Esophagus muscularis mucosa (tissue), 4 donors: ENCODE data around the gene FAM221A. TPM values are rescaled to one million over a fixed set of nuclear protein-coding genes. Genes with fewer than 3 reads are reported as not detected.

ENCODE experiments used
- DNase-seq: peaks from one replicate; pipeline ENCODE4 v3.0.0-alpha.2; 2017; ENCODE audit errors: extremely low spot score
- H3K27ac ChIP-seq, 4 donors: fragments of 200-600 bp; sonication (generic); replicated peaks in 1 of 4; 1 replicate in 3 of 4; 2 replicates in 1 of 4; pipeline ENCODE4 v1.5.1; 2016 to 2019; ENCODE audit warnings: mild to moderate bottlenecking in 1 of 4
- H3K27me3 ChIP-seq, 4 donors: fragments of 200-600 bp; sonication (generic); one replicate each; pipeline versions ENCODE4 v1.5.1 to v1.6.0; 2016 to 2019
- H3K36me3 ChIP-seq, 4 donors: fragments of 200-600 bp; sonication (generic); one replicate each; pipeline ENCODE4 v1.5.1; 2016 to 2019
- H3K4me1 ChIP-seq, 4 donors: fragments of 200-600 bp; sonication (generic); one replicate each; pipeline ENCODE4 v1.5.1; 2016 to 2019
- H3K4me3 ChIP-seq, 4 donors: fragments of 200-600 bp; sonication (generic); 1 replicate in 2 of 4; 2 replicates in 2 of 4; pipeline ENCODE4 v1.5.1; 2016 to 2019; ENCODE audit warnings: mild to moderate bottlenecking in 4 of 4, moderate library complexity in 1 of 4
- H3K9me3 ChIP-seq, 4 donors: fragments of 200-600 bp; sonication (generic); 1 replicate in 3 of 4; 2 replicates in 1 of 4; pipeline ENCODE4 v1.5.1; 2016 to 2019
- CTCF ChIP-seq, 3 experiments: fragments of 200-600 bp in 2 of 3; fragments of 450-650 bp in 1 of 3; sonication (generic) in 2 of 3; IDR thresholded peaks; one replicate each; pipeline ENCODE4 v1.5.1; 2017 to 2019; ENCODE audit warnings: antibody characterized with exemption in 3 of 3, mild to moderate bottlenecking in 2 of 3, moderate library complexity in 1 of 3
- EP300 ChIP-seq: sonication (generic); formaldehyde crosslinking; IDR thresholded peaks from one replicate; pipeline ENCODE4 v1.6.1; 2017; ENCODE audit warnings: antibody characterized with exemption
- POLR2A ChIP-seq: fragments of 450-650 bp; IDR thresholded peaks from one replicate; pipeline ENCODE4 v1.6.1; 2017; ENCODE audit warnings: antibody characterized with exemption, moderate library complexity, mild to moderate bottlenecking, low read depth
- POLR2AphosphoS5 ChIP-seq, 2 donors: sonication (generic); formaldehyde crosslinking; IDR thresholded peaks; one replicate each; pipeline ENCODE4 v1.6.1; 2017; ENCODE audit warnings: antibody characterized with exemption in 2 of 2
- WGBS: methylation state at CpG from one replicate; pipeline ENCODE4 v1.1.5; 2018; 5-methylcytosine and 5-hydroxymethylcytosine counted together
- intact Hi-C: fragments of 100-400 bp; cut with DNase I; formaldehyde crosslinking; loops from one replicate; pipeline ENCODE4 v1.15.1; 2023
- small RNA-seq, 3 donors: library from RNA; depleted of rRNA; stranded (forward); fragments of <200 nt; gene quantifications; one replicate each; pipeline ENCODE3, GENCODE V24; 2016
- total RNA-seq, 4 donors: library from RNA; depleted of rRNA; stranded (reverse); fragments of >200 nt; gene quantifications; one replicate each; pipeline versions ENCODE4 v1.1.0 to v1.2.1, GENCODE V29; 2016

The FAM221A gene
- total RNA-seq, 4 donors from 2014 or later: 4.6 to 13.3 (median 7.3) TPM

- no peaks in the 10 kb centered on the region for H3K36me3 ChIP-seq
- no peak overlapping the region for H3K4me3 ChIP-seq
- H3K9me3 ChIP-seq: peaks cover 0 to 38% (median 24%) of the 10 kb centered on the region in 4 donors
- H3K4me1 ChIP-seq: no peaks in the 10 kb centered on the region
- H3K27ac ChIP-seq: no peak overlapping the region
- no peak for DNase-seq
- no peaks in the 10 kb centered on the region for H3K27me3 ChIP-seq
- no peak for TF ChIP-seq EP300
- no peak for TF ChIP-seq POLR2AphosphoS5 (IDR thresholded peaks at IDR 0.05)
- no peak for TF ChIP-seq POLR2A
- TF ChIP-seq CTCF (IDR thresholded peaks at IDR 0.05): no peak
- intact Hi-C loops: no loop called here
These were observed 62.1 kb downstream of the FAM221A start for GRCh38 chr7:23742051-23742450.

GRCh38 chr7:23743226-23743625, 63.2 kb downstream of the FAM221A start:
- H3K4me1 ChIP-seq: no peaks in the 10 kb centered on the region
- WGBS: 93% methylated on average over 4 of the region's 4 CpGs
- H3K9me3 ChIP-seq: peaks cover 0 to 38% (median 24%) of the 10 kb centered on the region in 4 donors
- H3K4me3 ChIP-seq: no peak overlapping the region
- no peak overlapping the region for H3K27ac ChIP-seq
- no peaks in the 10 kb centered on the region for H3K36me3 ChIP-seq
- DNase-seq: no peak
- intact Hi-C loops: no loop called here
- no peaks in the 10 kb centered on the region for H3K27me3 ChIP-seq
- TF ChIP-seq CTCF (IDR thresholded peaks at IDR 0.05) (no peak), POLR2A (no peak), EP300 (no peak), POLR2AphosphoS5 (IDR thresholded peaks at IDR 0.05) (no peak)

GRCh38 chr7:23746629-23747028, 66.6 kb downstream of the FAM221A start:
- TF ChIP-seq EP300: no peak
- no peak for TF ChIP-seq POLR2A
- no peak for TF ChIP-seq CTCF (IDR thresholded peaks at IDR 0.05)
- no peak for TF ChIP-seq POLR2AphosphoS5 (IDR thresholded peaks at IDR 0.05)
- no peak for DNase-seq
- no peaks in the 10 kb centered on the region for H3K4me1 ChIP-seq
- no peak overlapping the region for H3K4me3 ChIP-seq
- H3K9me3 ChIP-seq: peaks cover 0 to 38% (median 23%) of the 10 kb centered on the region in 4 donors
- intact Hi-C loops: no loop called here
- H3K27me3 ChIP-seq: no peaks in the 10 kb centered on the region
- no peaks in the 10 kb centered on the region for H3K36me3 ChIP-seq
- H3K27ac ChIP-seq: no peak overlapping the region
- WGBS: 80% methylated on average over 1 of the region's 1 CpG

GRCh38 chr7:23751852-23752251, 71.9 kb downstream of the FAM221A start:
- Histone ChIP-seq H3K4me1 (no peaks in the 10 kb centered on the region), H3K36me3 (peaks cover 0 to 5% (median 0%) of the 10 kb centered on the region in 4 donors), H3K4me3 (no peak overlapping the region), H3K27me3 (no peaks in the 10 kb centered on the region), H3K27ac (no peak overlapping the region), H3K9me3 (peaks cover 0 to 4% (median 0%) of the 10 kb centered on the region in 4 donors)
- no peak for DNase-seq
- intact Hi-C loops: no loop called here
- TF ChIP-seq CTCF (IDR thresholded peaks at IDR 0.05): no peak
- no peak for TF ChIP-seq EP300
- TF ChIP-seq POLR2AphosphoS5 (IDR thresholded peaks at IDR 0.05): no peak
- no peak for TF ChIP-seq POLR2A
- 25% methylated on average over 1 of the region's 1 CpG for WGBS

Small RNAs within 50 kb of the gene (small RNA-seq; reads per million reads assigned to genes)
- gene AC006026.2: 0 reads per million in 3 donors

Other genes with a start within 250 kb of the FAM221A start
- 1 to 10 TPM in 1 of 4 donors, under 1 TPM in 1, not detected in 2; 0.45 to 1.7 TPM for gene IGF2BP3, start 209.7 kb upstream of the FAM221A start, total RNA-seq
- 10 to 100 TPM; 16.7 to 35.3 (median 28.7) TPM for gene TRA2A, start 148.2 kb upstream of the FAM221A start, total RNA-seq
- gene CCDC126, start 82.8 kb upstream of the FAM221A start, total RNA-seq: 10 to 100 TPM; 14.6 to 21.2 (median 16.4) TPM
- 1 to 10 TPM in 1 of 4 donors, under 1 TPM in 3; under 0.01 to 1.1 (median 0.43) TPM for gene STK31, start 30.0 kb downstream of the FAM221A start, total RNA-seq